ENCODE results near the gene HMX3.

The HMX3 gene

GRCh38 chr10:123135415-123136141 is at the start of gene HMX3:
Gene HMX3, plus strand, starts transcription at chr10:123135970. Its CDS starts 81 bp downstream, at chr10:123136051.
- Histone ChIP-seq H3K4me3 (peak within 1 kb of the TSS; percentile 13 to 36 (median 29)), H3K27ac (no peak within 1 kb of the TSS)

GRCh38 chr10:123086281-123086680 is 49.5 kb upstream of the HMX3 start:
- Histone ChIP-seq H3K4me3 (no peak overlapping the region), H3K27ac (no peak overlapping the region)

- Histone ChIP-seq H3K27ac (no peak overlapping the region), H3K4me3 (no peak overlapping the region)
Measured at GRCh38 chr10:123087348-123087747, 48.4 kb upstream of the HMX3 start.

GRCh38 chr10:123087786-123088185 is 48.0 kb upstream of the HMX3 start:
- Histone ChIP-seq H3K27ac (no peak overlapping the region), H3K4me3 (no peak overlapping the region)

- Histone ChIP-seq H3K27ac (no peak overlapping the region), H3K4me3 (no peak overlapping the region)
Measured at GRCh38 chr10:123092635-123093414, 42.9 kb upstream of the HMX3 start.

- Histone ChIP-seq H3K4me3 (no peak overlapping the region), H3K27ac (no peak overlapping the region)
Measured at GRCh38 chr10:123093489-123093888, 42.3 kb upstream of the HMX3 start.

GRCh38 chr10:123096452-123096851 is 39.3 kb upstream of the HMX3 start:
- Histone ChIP-seq H3K27ac (no peak overlapping the region), H3K4me3 (no peak overlapping the region)

- H3K27ac ChIP-seq: no peak overlapping the region
- H3K4me3 ChIP-seq: no peak overlapping the region
Measured at GRCh38 chr10:123097039-123097438, 38.7 kb upstream of the HMX3 start.

GRCh38 chr10:123100030-123100762 is 35.6 kb upstream of the HMX3 start:
- H3K27ac ChIP-seq: no peak overlapping the region
- H3K4me3 ChIP-seq: no peak overlapping the region

- H3K27ac ChIP-seq: no peak overlapping the region
- no peak overlapping the region for H3K4me3 ChIP-seq
Measured at GRCh38 chr10:123101872-123102271, 33.9 kb upstream of the HMX3 start.

GRCh38 chr10:123102673-123103072 is 33.1 kb upstream of the HMX3 start:
- H3K4me3 ChIP-seq: no peak overlapping the region

GRCh38 chr10:123103944-123104343 is 31.8 kb upstream of the HMX3 start:
- H3K4me3 ChIP-seq: no peak overlapping the region

More at GRCh38 chr10:123102673-123103072, 33.1 kb upstream of the HMX3 start:
- H3K27ac ChIP-seq: no peak overlapping the region

GRCh38 chr10:123109466-123109865 is 26.3 kb upstream of the HMX3 start:
- H3K4me3 ChIP-seq: no peak overlapping the region
- no peak overlapping the region for H3K27ac ChIP-seq

More at GRCh38 chr10:123103944-123104343, 31.8 kb upstream of the HMX3 start:
- H3K27ac ChIP-seq: no peak overlapping the region

GRCh38 chr10:123117644-123118417 is 17.9 kb upstream of the HMX3 start:
- Histone ChIP-seq H3K27ac (no peak overlapping the region), H3K4me3 (no peak overlapping the region)

GRCh38 chr10:123119081-123119480 is 16.7 kb upstream of the HMX3 start:
- no peak overlapping the region for H3K4me3 ChIP-seq

GRCh38 chr10:123126246-123126645 is 9.5 kb upstream of the HMX3 start:
- Histone ChIP-seq H3K4me3 (no peak overlapping the region), H3K27ac (no peak overlapping the region)

More at GRCh38 chr10:123119081-123119480, 16.7 kb upstream of the HMX3 start:
- H3K27ac ChIP-seq: no peak overlapping the region

- Histone ChIP-seq H3K4me3 (no peak overlapping the region), H3K27ac (no peak overlapping the region)
Measured at GRCh38 chr10:123129618-123130271, 6.0 kb upstream of the HMX3 start.

GRCh38 chr10:123132576-123133477 is 2.9 kb upstream of the HMX3 start:
- H3K27ac ChIP-seq: no peak overlapping the region
- no peak overlapping the region for H3K4me3 ChIP-seq

Measured in skin epidermis (tissue), 12 donors.